ENCODE measurements around the gene PROSER2.
A peak's percentile ranks its signal among the peaks of the same experiment; 100 is the strongest.

Gene PROSER2, protein sequence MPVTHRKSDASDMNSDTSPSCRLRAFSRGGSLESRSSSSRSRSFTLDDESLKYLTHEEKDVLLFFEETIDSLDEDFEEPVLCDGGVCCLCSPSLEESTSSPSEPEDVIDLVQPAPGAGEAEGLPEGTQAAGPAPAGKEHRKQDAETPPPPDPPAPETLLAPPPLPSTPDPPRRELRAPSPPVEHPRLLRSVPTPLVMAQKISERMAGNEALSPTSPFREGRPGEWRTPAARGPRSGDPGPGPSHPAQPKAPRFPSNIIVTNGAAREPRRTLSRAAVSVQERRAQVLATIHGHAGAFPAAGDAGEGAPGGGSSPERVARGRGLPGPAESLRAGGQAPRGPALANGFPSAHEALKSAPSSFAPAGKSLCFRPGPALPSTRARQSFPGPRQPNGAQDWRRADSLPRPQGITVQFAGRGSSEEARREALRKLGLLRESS

DNA sequence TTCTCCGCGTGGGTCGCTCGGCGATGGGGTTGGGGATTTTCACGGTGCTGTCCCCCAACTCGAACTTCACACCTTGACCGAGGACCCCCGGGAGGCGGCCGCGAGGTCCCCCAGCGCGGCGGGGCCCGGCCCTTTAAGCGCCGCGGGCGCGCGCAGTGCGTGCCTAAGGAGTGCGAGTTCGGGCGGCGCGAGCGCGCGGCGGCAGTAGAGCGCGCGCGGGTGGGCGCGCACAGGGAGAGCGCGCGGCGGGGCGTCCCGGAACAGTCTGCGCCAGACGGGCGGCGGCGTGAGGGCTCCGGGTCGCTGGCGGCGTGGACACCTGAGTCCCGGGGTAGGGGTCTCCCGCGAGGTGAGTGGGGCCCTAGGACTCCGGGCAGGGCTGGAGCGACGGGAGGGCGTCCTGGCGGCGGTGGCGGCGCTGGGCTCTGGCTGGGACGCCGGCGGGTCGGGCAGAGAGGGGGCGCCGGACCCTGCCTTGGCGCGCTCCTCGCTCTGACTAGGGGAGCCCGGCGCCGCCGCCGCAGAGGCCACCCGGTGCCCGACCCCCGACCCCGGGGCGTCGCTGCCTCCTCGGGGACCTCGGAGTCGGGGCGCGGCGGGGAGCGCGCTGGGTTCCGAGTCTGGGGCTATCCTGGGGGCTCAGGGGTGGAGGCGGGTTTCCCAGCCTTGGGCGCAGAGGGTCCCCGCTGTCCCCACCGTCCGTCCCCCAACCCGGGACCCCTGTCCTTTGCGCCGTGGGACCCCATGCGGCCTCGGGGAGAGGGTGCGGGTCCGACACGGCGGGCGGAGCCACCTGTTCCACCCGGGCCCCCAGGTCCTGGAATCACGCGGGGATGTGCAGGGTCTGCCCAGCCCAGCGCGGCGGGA is at the start of gene PROSER2:
TSS of gene PROSER2 (plus strand) at position 235 of the 867 bp plus-strand sequence. CDS start 28,722 bp downstream, outside the sequence.
- TF ChIP-seq CTCF (conservative IDR thresholded peaks at IDR 0.05; ENCODE audit: low read length): no peak
- peak; percentile 45 for DNase-seq (ENCODE audit: low read depth)
- peak within 1 kb of the TSS; percentile 64 for H3K4me3 ChIP-seq (ENCODE audit: low read length)

GRCh38 chr10:11773761-11774441 is 49.3 kb upstream of the PROSER2 start:
- no peak overlapping the region for H3K4me3 ChIP-seq (ENCODE audit: low read length)
- TF ChIP-seq CTCF (conservative IDR thresholded peaks at IDR 0.05; ENCODE audit: low read length): no peak
- DNase-seq (ENCODE audit: low read depth): no peak

DNA sequence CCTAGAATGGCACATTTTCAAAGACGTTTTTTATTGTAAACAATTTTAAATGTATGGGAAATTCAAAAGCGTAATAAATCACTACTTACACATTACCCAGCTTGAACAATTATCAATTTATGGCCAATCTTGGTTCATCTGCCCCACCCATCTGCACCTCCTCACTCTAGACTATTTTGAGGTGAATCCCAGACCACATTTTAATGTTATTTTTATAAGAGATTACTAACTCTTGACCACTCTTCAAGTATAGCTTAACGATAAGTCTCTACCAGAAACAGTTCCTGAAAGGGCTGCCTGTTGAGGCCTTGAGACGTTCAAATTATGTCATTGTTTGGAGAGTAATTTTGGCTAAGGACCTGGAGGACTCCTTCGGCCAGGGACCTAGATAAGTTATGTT is 47.7 kb upstream of the PROSER2 start:
- H3K4me3 ChIP-seq (ENCODE audit: low read length): no peak overlapping the region
- no peak for DNase-seq (ENCODE audit: low read depth)
- TF ChIP-seq CTCF (conservative IDR thresholded peaks at IDR 0.05; ENCODE audit: low read length): no peak

DNA sequence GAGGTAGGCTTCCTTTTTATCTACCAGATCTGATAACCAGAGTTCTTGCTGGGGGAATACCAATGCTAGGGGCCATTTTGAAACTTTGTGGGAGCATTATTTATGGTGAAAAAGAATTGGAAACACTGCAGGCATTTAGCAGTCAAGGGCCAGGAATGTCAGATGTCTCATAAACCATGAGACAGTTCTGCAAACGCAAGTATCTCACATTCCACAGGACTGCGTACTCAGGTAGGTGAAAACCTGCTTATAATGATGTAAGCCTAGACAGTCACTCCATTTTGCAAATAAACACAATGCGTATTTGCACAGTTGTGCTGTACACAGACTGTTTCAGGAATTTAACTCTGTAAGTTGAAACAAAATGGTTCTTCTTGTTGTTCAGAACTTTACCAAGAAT is 47.1 kb upstream of the PROSER2 start:
- no peak for DNase-seq (ENCODE audit: low read depth)
- no peak for TF ChIP-seq CTCF (conservative IDR thresholded peaks at IDR 0.05; ENCODE audit: low read length)
- H3K4me3 ChIP-seq (ENCODE audit: low read length): no peak overlapping the region

- no peak for DNase-seq (ENCODE audit: low read depth)
- no peak overlapping the region for H3K4me3 ChIP-seq (ENCODE audit: low read length)
- TF ChIP-seq CTCF (conservative IDR thresholded peaks at IDR 0.05; ENCODE audit: low read length): no peak
Measured at GRCh38 chr10:11781114-11781513, 42.0 kb upstream of the PROSER2 start.

- H3K4me3 ChIP-seq (ENCODE audit: low read length): no peak overlapping the region
- TF ChIP-seq CTCF (conservative IDR thresholded peaks at IDR 0.05; ENCODE audit: low read length): peak; percentile 70
- peak; percentile 53 for DNase-seq (ENCODE audit: low read depth)
Measured at GRCh38 chr10:11782793-11783557, 40.2 kb upstream of the PROSER2 start.

All from AG10803 (cell line).